Esophagus muscularis mucosa (tissue), 4 donors: ENCODE data around the gene DNAJC11. TPM values are rescaled to one million over a fixed set of nuclear protein-coding genes. Genes with fewer than 3 reads are reported as not detected.
A peak's percentile ranks its signal among the peaks of the same experiment; 100 is the strongest.
"Not testable (repeated sequence)": the region's sequence is repeated elsewhere in the genome, so short reads cannot be mapped to it uniquely, and the experiment has no call there.

ENCODE experiments used
- DNase-seq: peaks from one replicate; pipeline ENCODE4 v3.0.0-alpha.2; 2017; ENCODE audit errors: extremely low spot score
- H3K27ac ChIP-seq, 4 donors: fragments of 200-600 bp; sonication (generic); replicated peaks in 1 of 4; 1 replicate in 3 of 4; 2 replicates in 1 of 4; pipeline ENCODE4 v1.5.1; 2016 to 2019; ENCODE audit warnings: mild to moderate bottlenecking in 1 of 4
- H3K27me3 ChIP-seq, 4 donors: fragments of 200-600 bp; sonication (generic); one replicate each; pipeline versions ENCODE4 v1.5.1 to v1.6.0; 2016 to 2019
- H3K36me3 ChIP-seq, 4 donors: fragments of 200-600 bp; sonication (generic); one replicate each; pipeline ENCODE4 v1.5.1; 2016 to 2019
- H3K4me1 ChIP-seq, 4 donors: fragments of 200-600 bp; sonication (generic); one replicate each; pipeline ENCODE4 v1.5.1; 2016 to 2019
- H3K4me3 ChIP-seq, 4 donors: fragments of 200-600 bp; sonication (generic); 1 replicate in 2 of 4; 2 replicates in 2 of 4; pipeline ENCODE4 v1.5.1; 2016 to 2019; ENCODE audit warnings: mild to moderate bottlenecking in 4 of 4, moderate library complexity in 1 of 4
- H3K9me3 ChIP-seq, 4 donors: fragments of 200-600 bp; sonication (generic); 1 replicate in 3 of 4; 2 replicates in 1 of 4; pipeline ENCODE4 v1.5.1; 2016 to 2019
- CTCF ChIP-seq, 3 experiments: fragments of 200-600 bp in 2 of 3; fragments of 450-650 bp in 1 of 3; sonication (generic) in 2 of 3; IDR thresholded peaks; one replicate each; pipeline ENCODE4 v1.5.1; 2017 to 2019; ENCODE audit warnings: antibody characterized with exemption in 3 of 3, mild to moderate bottlenecking in 2 of 3, moderate library complexity in 1 of 3
- EP300 ChIP-seq: sonication (generic); formaldehyde crosslinking; IDR thresholded peaks from one replicate; pipeline ENCODE4 v1.6.1; 2017; ENCODE audit warnings: antibody characterized with exemption
- POLR2A ChIP-seq: fragments of 450-650 bp; IDR thresholded peaks from one replicate; pipeline ENCODE4 v1.6.1; 2017; ENCODE audit warnings: antibody characterized with exemption, moderate library complexity, mild to moderate bottlenecking, low read depth
- POLR2AphosphoS5 ChIP-seq, 2 donors: sonication (generic); formaldehyde crosslinking; IDR thresholded peaks; one replicate each; pipeline ENCODE4 v1.6.1; 2017; ENCODE audit warnings: antibody characterized with exemption in 2 of 2
- WGBS: methylation state at CpG from one replicate; pipeline ENCODE4 v1.1.5; 2018; 5-methylcytosine and 5-hydroxymethylcytosine counted together
- intact Hi-C: fragments of 100-400 bp; cut with DNase I; formaldehyde crosslinking; loops from one replicate; pipeline ENCODE4 v1.15.1; 2023
- total RNA-seq, 4 donors: library from RNA; depleted of rRNA; stranded (reverse); fragments of >200 nt; gene quantifications; one replicate each; pipeline versions ENCODE4 v1.1.0 to v1.2.1, GENCODE V29; 2016

Gene DNAJC11
- total RNA-seq, 4 donors from 2014 or later = 19.4 to 37.8 (median 29.0) TPM

- no peak overlapping the region for H3K4me3 ChIP-seq
- peaks cover 34 to 70% (median 65%) of the 10 kb centered on the region in 4 donors for H3K36me3 ChIP-seq
- no peaks in the 10 kb centered on the region for H3K9me3 ChIP-seq
- no peaks in the 10 kb centered on the region for H3K27me3 ChIP-seq
- no peak for DNase-seq
- intact Hi-C loops = loop anchor here (5.0 kb wide), 1 partner anchor 161 kb away; no protein-coding TSS in a partner anchor
- WGBS = 94% methylated on average over 5 of the region's 6 CpGs
- H3K4me1 ChIP-seq = no peaks in the 10 kb centered on the region
- TF ChIP-seq POLR2AphosphoS5 (IDR thresholded peaks at IDR 0.05) (no peak), EP300 (no peak), POLR2A (no peak), CTCF (IDR thresholded peaks at IDR 0.05) (no peak)
- H3K27ac ChIP-seq = no peak overlapping the region
Measured at GRCh38 chr1:6648556-6648955, 53.1 kb downstream of the DNAJC11 start.

- no peak for DNase-seq
- Histone ChIP-seq H3K27me3 (no peaks in the 10 kb centered on the region), H3K4me1 (no peaks in the 10 kb centered on the region), H3K4me3 (no peak overlapping the region), H3K9me3 (no peaks in the 10 kb centered on the region), H3K36me3 (peaks cover 15 to 70% (median 63%) of the 10 kb centered on the region in 4 donors), H3K27ac (no peak overlapping the region)
- intact Hi-C loops = loop anchor here (5.0 kb wide), 1 partner anchor 159 kb away; no protein-coding TSS in a partner anchor
- WGBS = 50% methylated on average over 10 of the region's 10 CpGs
- peak; percentile 52 to 64 (median 63) for TF ChIP-seq CTCF (IDR thresholded peaks at IDR 0.05)
- no peak for TF ChIP-seq EP300
- no peak for TF ChIP-seq POLR2A
- no peak for TF ChIP-seq POLR2AphosphoS5 (IDR thresholded peaks at IDR 0.05)
Measured at GRCh38 chr1:6646499-6647148, 55.0 kb downstream of the DNAJC11 start.

- DNase-seq = no peak
- H3K4me3 ChIP-seq = no peak overlapping the region
- H3K9me3 ChIP-seq = no peaks in the 10 kb centered on the region
- no peak for TF ChIP-seq EP300
- no peak for TF ChIP-seq POLR2AphosphoS5 (IDR thresholded peaks at IDR 0.05)
- TF ChIP-seq POLR2A = no peak
- TF ChIP-seq CTCF (IDR thresholded peaks at IDR 0.05) = no peak
- no peaks in the 10 kb centered on the region for H3K27me3 ChIP-seq
- intact Hi-C loops = loop anchor here (5.0 kb wide), 1 partner anchor 158 kb away; no protein-coding TSS in a partner anchor
- peaks cover 16 to 68% (median 63%) of the 10 kb centered on the region in 4 donors for H3K36me3 ChIP-seq
- no peak overlapping the region for H3K27ac ChIP-seq
- no peaks in the 10 kb centered on the region for H3K4me1 ChIP-seq
- WGBS = 85% methylated on average over 7 of the region's 7 CpGs
Measured at GRCh38 chr1:6645018-6645417, 56.6 kb downstream of the DNAJC11 start.

DNA sequence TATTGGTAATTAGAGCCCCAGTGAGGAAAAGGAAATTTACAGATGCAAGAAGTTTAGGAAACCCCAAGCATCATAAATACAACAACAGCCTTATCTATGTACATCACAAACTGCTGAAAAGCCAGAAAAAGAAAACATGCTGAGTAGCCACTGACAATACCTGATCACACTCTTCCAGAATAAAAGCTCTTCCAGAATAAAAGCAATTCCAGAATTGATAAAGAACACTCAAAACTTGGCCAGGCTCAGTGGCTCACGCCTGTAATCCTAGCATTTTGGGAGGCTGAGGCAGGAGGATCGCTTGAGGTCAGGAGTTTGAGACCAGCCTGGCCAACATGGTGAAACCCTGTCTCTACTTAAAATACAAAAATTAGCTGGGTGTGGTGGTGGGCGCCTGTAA lies 60.7 kb downstream of the DNAJC11 start:
- H3K36me3 ChIP-seq = peaks cover 42 to 97% (median 91%) of the 10 kb centered on the region in 4 donors
- 89% methylated on average over 3 of the region's 3 CpGs for WGBS
- not testable (repeated sequence) for H3K27me3 ChIP-seq, H3K9me3 ChIP-seq, H3K4me3 ChIP-seq, H3K4me1 ChIP-seq, DNase-seq, H3K27ac ChIP-seq
- intact Hi-C loops = loop anchor here (5.0 kb wide), 1 partner anchor 84 kb away; the partner anchor contains the start of gene TAS1R1

DNA sequence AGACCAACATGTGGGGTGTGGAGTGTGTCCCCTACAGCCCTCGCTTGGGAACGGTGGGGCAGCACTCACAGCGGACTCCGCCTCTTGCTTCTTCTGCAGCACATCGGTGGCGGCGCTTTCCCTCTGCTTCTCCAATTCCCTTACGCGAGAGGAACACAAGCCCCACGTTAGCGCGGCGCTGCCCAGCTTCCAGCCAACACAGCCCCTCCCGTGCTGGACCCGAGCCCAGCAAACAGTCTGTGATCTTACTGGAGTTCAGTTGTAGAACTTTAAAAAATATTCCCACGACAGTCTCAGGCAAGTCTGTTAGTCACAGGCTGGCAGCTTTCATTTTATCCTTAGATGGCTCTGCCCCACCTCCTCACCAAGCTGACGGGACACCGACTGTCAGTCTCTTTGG lies 63.4 kb downstream of the DNAJC11 start:
- TF ChIP-seq EP300 (no peak), POLR2A (no peak), POLR2AphosphoS5 (IDR thresholded peaks at IDR 0.05) (peak; percentile 19 to 30), CTCF (IDR thresholded peaks at IDR 0.05) (no peak)
- H3K27me3 ChIP-seq = no peaks in the 10 kb centered on the region
- peak overlapping the region in 1 of 4 donors; percentile 24 for H3K4me3 ChIP-seq
- intact Hi-C loops = no loop called here
- H3K4me1 ChIP-seq = peaks cover 0 to 12% (median 7%) of the 10 kb centered on the region in 4 donors
- 64% methylated on average over 18 of the region's 18 CpGs for WGBS
- peak overlapping the region; percentile 40 to 46 (median 44) for H3K27ac ChIP-seq
- DNase-seq = no peak
- peaks cover 43 to 98% (median 91%) of the 10 kb centered on the region in 4 donors for H3K36me3 ChIP-seq
- H3K9me3 ChIP-seq = no peaks in the 10 kb centered on the region
